AG04449 (cell line): ENCODE measurements around the gene SF3B1.

Experiments
- CTCF ChIA-PET: fragments of 350-600 bp; formaldehyde crosslinking; extraction: SDS; loops from one replicate; lab custom pipeline; 2021; ENCODE audit warnings: antibody characterized with exemption; lab: Yijun Ruan, JAX
- POLR2A ChIA-PET: fragments of 400-600, 350-600 bp; formaldehyde crosslinking; extraction: SDS; loops from one replicate; lab custom pipeline; 2020; ENCODE audit warnings: antibody characterized with exemption, inconsistent platforms; lab: Yijun Ruan, JAX
- DNase-seq: peaks from one replicate; pipeline ENCODE4 v3.0.0-alpha.2; 2010; ENCODE audit warnings: low read depth, low spot score
- H3K4me3 ChIP-seq: 2 replicates; pipeline ENCODE4 v1.5.1; 2011; ENCODE audit warnings: low read depth, mild to moderate bottlenecking, control low read depth, low read length
- TF ChIP-seq, protein P1 (sequence below): IDR thresholded peaks from one replicate; pipeline ENCODE4 v1.5.1; 2011; ENCODE audit warnings: mild to moderate bottlenecking, moderate library complexity, low read length, control low read depth, inconsistent platforms; ENCODE audit not compliant: insufficient read depth; ENCODE audit errors: missing control alignments

Gene SF3B1

DNA sequence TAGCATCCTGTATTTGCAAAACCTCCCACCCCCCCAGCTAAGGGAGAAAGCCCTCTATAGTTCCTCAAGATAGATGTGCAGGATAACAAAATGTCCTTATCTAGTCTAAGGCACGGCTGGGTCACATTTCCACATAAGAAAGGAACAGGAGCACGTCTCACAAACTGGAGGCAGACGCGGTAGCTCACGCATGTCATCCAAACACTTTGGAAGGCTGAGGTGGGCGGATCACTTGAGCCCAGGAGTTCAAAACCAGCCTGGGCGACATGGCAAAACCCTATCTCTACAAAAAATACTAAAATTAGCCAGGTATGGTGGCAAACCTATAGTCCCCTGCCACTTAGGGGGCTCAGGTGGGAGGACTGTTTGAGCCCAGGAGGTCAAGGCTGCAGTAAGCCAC, 9.3 kb downstream of the SF3B1 start:
- CTCF ChIA-PET = interaction anchor here (1.3 to 2.1 kb wide), 2 partner anchors 8 to 11 kb away, joined by 3 to 6 read pairs; no protein-coding TSS in a partner anchor
- TF ChIP-seq, protein P1, sequence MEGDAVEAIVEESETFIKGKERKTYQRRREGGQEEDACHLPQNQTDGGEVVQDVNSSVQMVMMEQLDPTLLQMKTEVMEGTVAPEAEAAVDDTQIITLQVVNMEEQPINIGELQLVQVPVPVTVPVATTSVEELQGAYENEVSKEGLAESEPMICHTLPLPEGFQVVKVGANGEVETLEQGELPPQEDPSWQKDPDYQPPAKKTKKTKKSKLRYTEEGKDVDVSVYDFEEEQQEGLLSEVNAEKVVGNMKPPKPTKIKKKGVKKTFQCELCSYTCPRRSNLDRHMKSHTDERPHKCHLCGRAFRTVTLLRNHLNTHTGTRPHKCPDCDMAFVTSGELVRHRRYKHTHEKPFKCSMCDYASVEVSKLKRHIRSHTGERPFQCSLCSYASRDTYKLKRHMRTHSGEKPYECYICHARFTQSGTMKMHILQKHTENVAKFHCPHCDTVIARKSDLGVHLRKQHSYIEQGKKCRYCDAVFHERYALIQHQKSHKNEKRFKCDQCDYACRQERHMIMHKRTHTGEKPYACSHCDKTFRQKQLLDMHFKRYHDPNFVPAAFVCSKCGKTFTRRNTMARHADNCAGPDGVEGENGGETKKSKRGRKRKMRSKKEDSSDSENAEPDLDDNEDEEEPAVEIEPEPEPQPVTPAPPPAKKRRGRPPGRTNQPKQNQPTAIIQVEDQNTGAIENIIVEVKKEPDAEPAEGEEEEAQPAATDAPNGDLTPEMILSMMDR = no peak
- no peak overlapping the region for H3K4me3 ChIP-seq
- DNase-seq = no peak
- POLR2A ChIA-PET = interaction anchor here (1.2 kb wide), 1 partner anchor 9 kb away, joined by 5 read pairs; the partner anchor contains the start of gene SF3B1

DNA sequence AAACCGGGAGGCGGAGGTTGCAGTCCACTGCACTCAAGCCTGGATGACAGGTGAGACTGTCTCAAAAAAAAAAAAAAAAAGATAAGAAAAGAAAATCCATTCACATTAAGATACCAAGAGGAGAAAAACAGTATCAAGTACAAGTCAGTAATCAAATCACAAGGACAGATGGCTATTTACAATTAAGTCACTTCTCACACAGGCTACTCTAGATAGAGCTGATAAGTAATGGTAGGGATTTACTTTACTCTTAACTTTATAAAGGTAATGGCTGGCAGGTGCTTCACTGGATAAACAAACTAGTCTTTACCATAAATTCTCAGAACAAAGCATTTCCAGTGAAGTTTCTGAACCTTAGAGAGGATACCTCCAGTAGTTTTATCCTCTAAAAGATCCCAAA, 11.5 kb downstream of the SF3B1 start:
- no peak for DNase-seq
- CTCF ChIA-PET = interaction anchor here (0.9 kb wide), 1 partner anchor 13 kb away, joined by 3 read pairs; no protein-coding TSS in a partner anchor
- POLR2A ChIA-PET = no interaction called here

DNA sequence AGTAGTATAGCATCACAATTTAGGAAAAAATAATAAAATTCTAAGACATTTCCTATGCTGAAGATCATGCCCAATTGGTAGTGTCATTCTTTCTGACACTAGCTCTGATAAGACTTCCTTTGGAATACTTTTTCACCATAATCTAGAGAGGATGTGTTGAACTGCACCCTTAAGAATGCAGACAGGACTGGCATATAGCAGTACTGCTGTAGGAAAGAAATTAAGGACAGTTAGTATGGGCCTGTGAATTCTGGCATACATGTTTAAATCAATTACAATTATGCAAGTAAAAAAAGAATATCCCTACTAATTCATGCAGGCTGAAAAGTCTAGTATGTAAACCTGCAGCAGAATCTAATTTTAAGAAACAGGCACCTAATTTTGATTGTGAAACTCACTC, 15.4 kb downstream of the SF3B1 start:
- CTCF ChIA-PET = no interaction called here
- TF ChIP-seq, protein P1 = no peak

More for the DNA sequence above, 11.5 kb downstream of the SF3B1 start:
- H3K4me3 ChIP-seq = no peak overlapping the region
- TF ChIP-seq, protein P1 = no peak

DNA sequence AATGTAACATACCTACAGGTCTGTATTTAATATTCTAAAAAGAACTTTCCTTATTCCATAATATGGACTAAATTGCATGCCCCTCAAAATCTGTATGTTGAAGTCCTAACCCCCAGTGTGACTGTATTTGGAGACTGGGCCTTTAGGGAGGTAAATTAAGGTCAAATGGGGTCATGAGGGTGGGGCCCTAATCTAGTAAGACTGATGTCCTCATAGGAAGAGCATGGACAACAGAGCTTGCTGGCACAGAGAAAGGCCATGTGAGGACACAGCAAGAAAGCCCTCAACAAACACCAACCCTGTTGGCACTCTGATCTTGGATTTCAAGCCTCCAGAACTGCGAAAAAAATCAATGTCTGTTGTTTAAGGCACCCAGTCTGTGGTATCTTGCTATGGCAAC, 18.6 kb downstream of the SF3B1 start:
- no peak for DNase-seq
- TF ChIP-seq, protein P1 = no peak
- ChIA-PET POLR2A (no interaction called here), CTCF (no interaction called here)
- H3K4me3 ChIP-seq = no peak overlapping the region

More for the DNA sequence above, 15.4 kb downstream of the SF3B1 start:
- DNase-seq = no peak
- no peak overlapping the region for H3K4me3 ChIP-seq
- POLR2A ChIA-PET = no interaction called here

DNA sequence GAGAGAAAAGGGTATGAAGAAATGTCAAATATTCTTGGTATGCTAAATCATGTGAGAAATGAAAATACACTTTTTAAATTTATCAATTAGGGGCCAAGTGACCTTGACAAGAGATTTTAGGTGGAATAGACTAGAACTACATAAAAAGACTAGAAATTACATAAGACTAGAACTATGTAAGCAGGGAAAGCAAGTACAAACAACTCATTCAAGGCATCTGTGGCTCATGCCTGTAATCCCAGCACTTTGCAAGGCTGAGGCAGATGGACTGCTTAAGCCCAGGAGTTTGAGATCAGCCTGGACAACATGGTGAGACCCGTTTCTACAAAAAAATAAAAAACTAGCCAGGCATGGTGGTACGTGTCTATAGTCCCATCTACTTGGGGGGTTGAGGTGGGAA, 20.3 kb downstream of the SF3B1 start:
- POLR2A ChIA-PET = no interaction called here
- CTCF ChIA-PET = interaction anchor here (1.6 to 2.4 kb wide), 2 partner anchors 10 to 365 kb away, joined by 3 to 6 read pairs; no protein-coding TSS in a partner anchor
- no peak for DNase-seq
- TF ChIP-seq, protein P1 = no peak
- H3K4me3 ChIP-seq = no peak overlapping the region

DNA sequence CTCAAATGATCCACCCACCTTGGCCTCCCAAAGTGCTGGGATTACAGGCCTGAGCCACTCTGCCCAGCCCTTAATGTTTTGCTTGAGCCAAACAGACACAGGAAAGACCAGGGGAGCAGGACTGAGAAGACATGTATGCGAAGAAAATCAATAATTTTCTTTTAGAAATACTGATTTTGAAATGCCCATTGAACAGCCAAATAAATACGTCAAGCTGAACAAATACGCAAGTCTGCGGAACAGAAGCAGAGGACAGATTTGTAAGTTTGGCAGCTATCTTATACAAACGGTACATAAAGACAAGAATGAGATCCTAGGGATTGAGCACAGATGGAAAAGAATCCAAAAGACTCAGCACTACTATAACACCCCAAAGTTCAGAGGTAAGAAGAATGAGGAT, 20.8 kb downstream of the SF3B1 start:
- DNase-seq = no peak
- ChIA-PET POLR2A (no interaction called here), CTCF (interaction anchor here (1.5 to 2.4 kb wide), 3 partner anchors 8 to 365 kb away, joined by 3 to 6 read pairs (median 3); no protein-coding TSS in a partner anchor)
- H3K4me3 ChIP-seq = no peak overlapping the region
- TF ChIP-seq, protein P1 = no peak
